Measurements from ENCODE around the gene MAGI1.

DNA sequence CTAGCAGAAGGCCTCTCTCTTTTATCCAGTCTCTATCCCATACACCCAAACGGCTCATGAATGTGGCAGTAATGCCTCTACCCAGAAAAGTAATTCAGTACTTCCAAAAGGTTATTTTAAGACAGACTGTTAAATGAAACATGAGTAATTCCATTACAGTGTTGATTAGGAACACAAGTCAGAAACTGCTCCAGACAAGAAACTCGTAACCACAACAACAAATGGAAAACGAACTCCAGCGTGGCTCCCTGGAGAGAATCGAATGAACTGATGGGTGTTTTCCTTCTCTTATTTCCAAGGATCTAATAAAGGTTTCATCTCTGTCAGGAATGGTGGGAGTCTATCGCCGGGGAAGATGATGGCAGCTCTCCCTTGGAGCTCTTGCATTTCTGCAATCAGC is 228.4 kb downstream of the MAGI1 start:
- TF ChIP-seq, protein P1, sequence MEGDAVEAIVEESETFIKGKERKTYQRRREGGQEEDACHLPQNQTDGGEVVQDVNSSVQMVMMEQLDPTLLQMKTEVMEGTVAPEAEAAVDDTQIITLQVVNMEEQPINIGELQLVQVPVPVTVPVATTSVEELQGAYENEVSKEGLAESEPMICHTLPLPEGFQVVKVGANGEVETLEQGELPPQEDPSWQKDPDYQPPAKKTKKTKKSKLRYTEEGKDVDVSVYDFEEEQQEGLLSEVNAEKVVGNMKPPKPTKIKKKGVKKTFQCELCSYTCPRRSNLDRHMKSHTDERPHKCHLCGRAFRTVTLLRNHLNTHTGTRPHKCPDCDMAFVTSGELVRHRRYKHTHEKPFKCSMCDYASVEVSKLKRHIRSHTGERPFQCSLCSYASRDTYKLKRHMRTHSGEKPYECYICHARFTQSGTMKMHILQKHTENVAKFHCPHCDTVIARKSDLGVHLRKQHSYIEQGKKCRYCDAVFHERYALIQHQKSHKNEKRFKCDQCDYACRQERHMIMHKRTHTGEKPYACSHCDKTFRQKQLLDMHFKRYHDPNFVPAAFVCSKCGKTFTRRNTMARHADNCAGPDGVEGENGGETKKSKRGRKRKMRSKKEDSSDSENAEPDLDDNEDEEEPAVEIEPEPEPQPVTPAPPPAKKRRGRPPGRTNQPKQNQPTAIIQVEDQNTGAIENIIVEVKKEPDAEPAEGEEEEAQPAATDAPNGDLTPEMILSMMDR (IDR thresholded peaks at IDR 0.05 in 8 of 11, conservative IDR thresholded peaks at IDR 0.05 in 3 of 11): no peak
- no peak for TF ChIP-seq POLR2A (IDR thresholded peaks at IDR 0.05)
